Cortex of kidney (tissue), 1 donor: ENCODE data around the gene ETS1.

Source experiments
- DNase-seq: peaks from one replicate; lab custom pipeline; 2025; lab: John Stamatoyannopoulos, UW

ETS1 gene

GRCh38 chr11:128501632-128502549 lies 85.5 kb downstream of the ETS1 start:
- DNase-seq = no peak

GRCh38 chr11:128501008-128501407 lies 86.3 kb downstream of the ETS1 start:
- no peak for DNase-seq

- DNase-seq = no peak
These were observed 86.9 kb downstream of the ETS1 start for GRCh38 chr11:128500493-128500892.

- DNase-seq = no peak
These were observed 87.6 kb downstream of the ETS1 start for GRCh38 chr11:128499613-128500253.

- DNase-seq = no peak
These were observed 88.6 kb downstream of the ETS1 start for GRCh38 chr11:128498721-128499245.

GRCh38 chr11:128497776-128498095 lies 89.6 kb downstream of the ETS1 start:
- DNase-seq = no peak

GRCh38 chr11:128497061-128497775 lies 90.1 kb downstream of the ETS1 start:
- no peak for DNase-seq

GRCh38 chr11:128496692-128497060 lies 90.7 kb downstream of the ETS1 start:
- no peak for DNase-seq

GRCh38 chr11:128496249-128496648 lies 91.1 kb downstream of the ETS1 start:
- DNase-seq = no peak

GRCh38 chr11:128494418-128495332 lies 92.7 kb downstream of the ETS1 start:
- no peak for DNase-seq

- no peak for DNase-seq
These were observed 93.8 kb downstream of the ETS1 start for GRCh38 chr11:128493570-128493965.

- no peak for DNase-seq
These were observed 94.3 kb downstream of the ETS1 start for GRCh38 chr11:128492903-128493569.

GRCh38 chr11:128492461-128492860 lies 94.9 kb downstream of the ETS1 start:
- no peak for DNase-seq

- no peak for DNase-seq
These were observed 96.0 kb downstream of the ETS1 start for GRCh38 chr11:128491195-128491936.

GRCh38 chr11:128490092-128490491 lies 97.3 kb downstream of the ETS1 start:
- DNase-seq = no peak

- no peak for DNase-seq
These were observed 98.9 kb downstream of the ETS1 start for GRCh38 chr11:128488471-128488870.

GRCh38 chr11:128487978-128488377 lies 99.4 kb downstream of the ETS1 start:
- DNase-seq = no peak

GRCh38 chr11:128484172-128484571 lies 103.2 kb downstream of the ETS1 start:
- no peak for DNase-seq

- DNase-seq = no peak
These were observed 104.1 kb downstream of the ETS1 start for GRCh38 chr11:128483211-128483788.
